Measurements from ENCODE around the gene ZNF330. TPM values are rescaled to one million over a fixed set of nuclear protein-coding genes. Genes with fewer than 3 reads are reported as not detected.

The ZNF330 gene
- total and polyA plus RNA-seq, 2 of the 4 experiments (the other 2 are of a cell fraction), result 27.2 to 34.1 TPM

DNA sequence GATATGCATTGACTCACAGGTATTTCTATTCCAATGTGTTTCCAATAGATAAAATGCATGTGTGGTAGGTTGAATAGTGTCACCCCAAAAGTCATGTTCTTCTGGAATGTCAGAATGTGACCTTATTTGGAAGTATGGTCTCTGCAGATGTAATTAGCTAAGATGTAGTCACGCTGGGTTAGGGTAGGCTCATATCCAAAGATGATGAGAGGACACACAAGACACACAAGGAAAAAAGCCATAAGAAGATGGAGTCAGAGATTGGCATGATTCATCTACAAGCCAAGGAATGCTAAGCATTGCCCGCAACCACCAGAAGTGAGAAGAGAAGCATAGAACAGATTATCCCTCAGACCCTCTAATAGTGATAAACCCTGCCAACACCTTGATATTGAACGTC is 17.5 kb downstream of the ZNF330 start:
- Histone ChIP-seq H4K91ac (ENCODE audit: insufficient read depth, low read depth, low read length) (no peak overlapping the region), H3K79me1 (ENCODE audit: low read depth in 1 of 2, low read length in 2 of 2) (no peaks in the 10 kb centered on the region), H3K18ac (ENCODE audit: low read depth, low read length) (no peak overlapping the region), H2BK120ac (ENCODE audit: low read depth, low read length) (no peak overlapping the region), H2BK5ac (ENCODE audit: low read depth, low read length, poor library complexity, severe bottlenecking) (no peak overlapping the region), H3K9me3 (ENCODE audit: control insufficient read depth, insufficient read depth, low read length) (no peaks in the 10 kb centered on the region), H3K9me1 (ENCODE audit: insufficient read depth, low read length) (no peaks in the 10 kb centered on the region; the same call in 1 of the 2 replicates), H2AFZ (replicated peaks; ENCODE audit: low read length, poor library complexity) (no peak overlapping the region), H3K27ac (ENCODE audit: insufficient read depth, low read length) (no peak overlapping the region), H2BK15ac (ENCODE audit: low read depth, low read length) (no peak overlapping the region), H2AK9ac (replicated peaks; ENCODE audit: low read depth, low read length, poor library complexity) (no peak overlapping the region), H4K5ac (ENCODE audit: low read depth, low read length) (no peak overlapping the region), H3K9ac (ENCODE audit: low read depth, low read length) (no peak overlapping the region), H3K56ac (ENCODE audit: extremely low read depth, insufficient read depth, low read length) (no peak overlapping the region), H2AK5ac (ENCODE audit: low read depth, low read length) (no peak overlapping the region), H3K4me3 (ENCODE audit: insufficient read depth, low read depth, low read length) (no peak overlapping the region), H4K8ac (ENCODE audit: low read depth in 2 of 2, low read length in 2 of 2) (no peak overlapping the region), H3K4me1 (ENCODE audit: control insufficient read depth, insufficient read depth, low read length) (no peaks in the 10 kb centered on the region), H3K14ac (replicated peaks; ENCODE audit: low read depth, low read length) (no peak overlapping the region), H3K4ac (ENCODE audit: low read depth, low read length) (no peak overlapping the region), H3K4me2 (ENCODE audit: low read depth, low read length) (no peak overlapping the region), H4K20me1 (ENCODE audit: insufficient read depth, low read length) (no peaks in the 10 kb centered on the region), H3K23ac (ENCODE audit: low read depth, low read length) (no peak overlapping the region), H2BK20ac (ENCODE audit: low read depth, low read length) (no peak overlapping the region), H3K36me3 (ENCODE audit: control insufficient read depth, insufficient read depth, low read length) (peaks cover 9% of the 10 kb centered on the region), H3K27me3 (ENCODE audit: control insufficient read depth, insufficient read depth, low read length) (no peaks in the 10 kb centered on the region)
- TF ChIP-seq NFE2L2 (IDR thresholded peaks at IDR 0.05; ENCODE audit: low read depth, low read length) (no peak), RFX5 (IDR thresholded peaks at IDR 0.05; ENCODE audit: low read depth, low read length) (no peak), MAZ (IDR thresholded peaks at IDR 0.05; ENCODE audit: borderline replicate concordance, low read depth, low read length) (no peak)
- TF ChIP-seq, protein P1, sequence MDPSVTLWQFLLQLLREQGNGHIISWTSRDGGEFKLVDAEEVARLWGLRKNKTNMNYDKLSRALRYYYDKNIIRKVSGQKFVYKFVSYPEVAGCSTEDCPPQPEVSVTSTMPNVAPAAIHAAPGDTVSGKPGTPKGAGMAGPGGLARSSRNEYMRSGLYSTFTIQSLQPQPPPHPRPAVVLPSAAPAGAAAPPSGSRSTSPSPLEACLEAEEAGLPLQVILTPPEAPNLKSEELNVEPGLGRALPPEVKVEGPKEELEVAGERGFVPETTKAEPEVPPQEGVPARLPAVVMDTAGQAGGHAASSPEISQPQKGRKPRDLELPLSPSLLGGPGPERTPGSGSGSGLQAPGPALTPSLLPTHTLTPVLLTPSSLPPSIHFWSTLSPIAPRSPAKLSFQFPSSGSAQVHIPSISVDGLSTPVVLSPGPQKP (IDR thresholded peaks at IDR 0.05; ENCODE audit: borderline replicate concordance, low read depth, low read length), result no peak
- in situ Hi-C loops (cut with MboI; ENCODE audit: low sequenced_read_pairs) (no loop called here), intact Hi-C loops (cut with micrococcal nuclease) (no loop called here), dilution Hi-C loops (cut with HindIII; ENCODE audit: low sequenced_read_pairs, unreplicated experiment) (no loop called here)
- no CpG with 5 or more reads among the region's 3 CpGs for WGBS, 2 experiments (ENCODE audit: extremely low coverage in 2 of 2, insufficient read length in 1 of 2)
- ATAC-seq (ENCODE audit: low read depth) (no peak), DNase-seq (no peak)
- POLR2A ChIA-PET (ENCODE audit: unreplicated experiment), result no interaction called here
- no TSS peak for BruUV-seq (replicated peaks)
- CTCF ChIA-PET, result no interaction called here

All from IMR-90 (cell line).